ENCODE data around the gene MAFG. TPM values are rescaled to one million over a fixed set of nuclear protein-coding genes. Genes with fewer than 3 reads are reported as not detected.
A peak's percentile ranks its signal among the peaks of the same experiment; 100 is the strongest.

Gene MAFG
- total and polyA plus RNA-seq, 8 donors, result 2.3 to 30.4 (median 11.2) TPM

- 94 to 96% (median 95%) methylated on average over 20 to 24 of the region's 24 CpGs for WGBS, 5 donors
- H3K27me3 ChIP-seq, result peaks cover 0 to 25% (median 17%) of the 10 kb centered on the region in 3 donors
- H3K4me1 ChIP-seq, result peaks cover 13 to 33% (median 23%) of the 10 kb centered on the region in 4 donors
- no peak overlapping the region for H3K27ac ChIP-seq
- TF ChIP-seq POLR2AphosphoS5 (IDR thresholded peaks at IDR 0.05) (no peak), CTCF (IDR thresholded peaks at IDR 0.05) (no peak), POLR2A (IDR thresholded peaks at IDR 0.05) (no peak), EP300 (IDR thresholded peaks at IDR 0.05) (no peak)
- no peak overlapping the region for H3K4me3 ChIP-seq
- peaks cover 39 to 76% (median 71%) of the 10 kb centered on the region in 4 donors for H3K36me3 ChIP-seq
- no peaks in the 10 kb centered on the region for H3K9me3 ChIP-seq
- intact Hi-C loops (cut with DNase I; ENCODE audit: low total_unique reads), result no loop called here
- no peak for DNase-seq
These were observed 23.5 kb downstream of the MAFG start for GRCh38 chr17:81903896-81904599.

- H3K4me3 ChIP-seq, result no peak overlapping the region
- H3K36me3 ChIP-seq, result peaks cover 40 to 76% (median 71%) of the 10 kb centered on the region in 4 donors
- H3K9me3 ChIP-seq, result no peaks in the 10 kb centered on the region
- TF ChIP-seq CTCF (IDR thresholded peaks at IDR 0.05), result no peak
- TF ChIP-seq POLR2AphosphoS5 (IDR thresholded peaks at IDR 0.05), result no peak
- no peak for TF ChIP-seq POLR2A (IDR thresholded peaks at IDR 0.05)
- no peak for TF ChIP-seq EP300 (IDR thresholded peaks at IDR 0.05)
- 90 to 94% (median 91%) methylated on average over 5 to 10 of the region's 10 CpGs for WGBS, 5 donors
- H3K27me3 ChIP-seq, result peaks cover 0 to 25% (median 17%) of the 10 kb centered on the region in 3 donors
- no peak overlapping the region for H3K27ac ChIP-seq
- no peak for DNase-seq
- peaks cover 13 to 27% (median 20%) of the 10 kb centered on the region in 4 donors for H3K4me1 ChIP-seq
- intact Hi-C loops (cut with DNase I; ENCODE audit: low total_unique reads), result no loop called here
These were observed 24.1 kb downstream of the MAFG start for GRCh38 chr17:81903415-81903831.

DNA sequence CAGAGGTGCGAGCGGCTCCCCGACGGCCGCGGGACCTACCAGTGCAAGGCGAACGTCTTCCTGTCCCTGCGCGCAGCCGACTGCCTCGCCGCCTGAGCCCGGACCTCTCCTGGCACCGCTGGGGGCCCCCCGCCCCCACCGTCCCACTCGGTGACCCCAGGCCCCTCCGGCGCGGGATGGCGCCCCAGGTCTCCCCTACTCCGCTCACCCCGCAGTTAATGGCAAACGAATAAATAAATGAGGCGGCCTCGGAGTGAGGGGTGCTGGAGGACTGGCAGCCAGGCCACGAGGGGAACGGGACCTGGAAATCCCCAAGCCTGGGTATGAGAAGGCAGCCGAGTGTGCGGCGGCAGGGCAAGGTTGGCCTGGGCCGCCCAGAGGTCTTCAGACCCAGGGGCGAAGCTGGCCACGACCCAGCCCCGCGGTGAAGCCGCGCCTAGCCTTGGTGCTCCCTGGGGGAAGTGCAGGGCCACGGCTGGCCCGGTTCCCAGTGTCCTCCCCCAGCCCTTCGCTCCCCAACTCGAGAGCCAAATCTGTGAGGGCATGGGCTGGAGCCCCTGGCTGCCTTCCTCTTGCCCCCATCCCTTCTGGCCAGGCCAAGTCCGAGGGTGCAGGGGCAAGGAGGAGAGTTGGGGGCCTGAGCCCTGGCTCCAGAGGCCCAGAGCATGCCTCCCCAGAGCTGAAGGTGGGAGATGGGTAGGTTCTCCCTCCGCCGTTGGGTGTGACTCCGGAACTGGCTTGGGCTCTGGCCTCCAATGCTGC, 24.7 kb downstream of the MAFG start:
- intact Hi-C loops (cut with DNase I; ENCODE audit: low total_unique reads), result no loop called here
- TF ChIP-seq POLR2AphosphoS5 (IDR thresholded peaks at IDR 0.05) (no peak), POLR2A (IDR thresholded peaks at IDR 0.05) (no peak), CTCF (IDR thresholded peaks at IDR 0.05) (no peak), EP300 (IDR thresholded peaks at IDR 0.05) (no peak)
- 23 to 55% (median 28%) methylated on average over 8 to 47 of the region's 47 CpGs for WGBS, 5 donors
- DNase-seq, result no peak
- peaks cover 34 to 76% (median 71%) of the 10 kb centered on the region in 4 donors for H3K36me3 ChIP-seq
- H3K4me1 ChIP-seq, result peaks cover 13 to 26% (median 19%) of the 10 kb centered on the region in 4 donors
- H3K4me3 ChIP-seq, result peak overlapping the region; percentile 39 to 49 (median 43)
- peaks cover 0 to 25% (median 17%) of the 10 kb centered on the region in 3 donors for H3K27me3 ChIP-seq
- H3K27ac ChIP-seq, result peak overlapping the region in 1 of 5 donors; percentile 1
- H3K9me3 ChIP-seq, result no peaks in the 10 kb centered on the region

DNA sequence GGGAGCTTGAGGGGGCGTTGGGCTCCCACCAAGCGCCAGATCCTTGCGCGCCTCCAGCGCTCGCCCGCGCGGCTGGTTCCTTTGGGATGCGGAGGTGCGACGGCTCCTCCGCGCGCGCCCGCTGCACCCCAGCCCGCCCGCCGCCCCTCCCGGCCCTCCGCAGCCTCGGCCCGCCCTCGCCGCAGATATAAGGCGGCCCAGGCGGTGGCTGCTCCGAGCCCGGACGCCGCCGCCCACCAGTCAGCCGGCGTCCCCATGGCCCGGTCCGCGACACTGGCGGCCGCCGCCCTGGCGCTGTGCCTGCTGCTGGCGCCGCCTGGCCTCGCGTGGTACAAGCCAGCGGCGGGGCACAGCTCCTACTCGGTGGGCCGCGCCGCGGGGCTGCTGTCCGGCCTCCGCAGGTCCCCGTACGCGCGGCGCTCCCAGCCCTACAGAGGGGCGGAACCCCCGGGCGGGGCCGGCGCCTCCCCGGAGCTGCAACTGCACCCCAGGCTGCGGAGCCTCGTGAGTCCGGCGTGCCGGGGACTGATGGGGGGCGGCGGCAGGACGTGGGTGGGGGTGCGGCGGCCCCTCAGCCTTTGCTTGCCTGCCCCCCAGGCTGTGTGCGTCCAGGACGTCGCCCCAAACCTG, 25.4 kb downstream of the MAFG start, which contains the start of gene NPB:
Gene NPB (plus strand): TSS at position 216 of the 630 bp plus-strand sequence. CDS start 40 bp downstream, at position 256.
- Histone ChIP-seq H3K9me3 (no peaks in the 10 kb centered on the region), H3K4me3 (peak within 1 kb of the TSS; percentile 39 to 49 (median 43)), H3K36me3 (peaks cover 32 to 76% (median 71%) of the 10 kb centered on the region in 4 donors), H3K27me3 (peaks cover 0 to 25% (median 17%) of the 10 kb centered on the region in 3 donors), H3K4me1 (peaks cover 13 to 20% (median 19%) of the 10 kb centered on the region in 4 donors), H3K27ac (peak within 1 kb of the TSS in 1 of 5 donors; percentile 1)
- no peak for TF ChIP-seq EP300 (IDR thresholded peaks at IDR 0.05)
- no peak for TF ChIP-seq POLR2A (IDR thresholded peaks at IDR 0.05)
- no peak for TF ChIP-seq CTCF (IDR thresholded peaks at IDR 0.05)
- no peak for TF ChIP-seq POLR2AphosphoS5 (IDR thresholded peaks at IDR 0.05)
- intact Hi-C loops (cut with DNase I; ENCODE audit: low total_unique reads), result no loop called here
- peak; percentile 49 to 77 for DNase-seq
- WGBS, 5 donors, result 0 to 1% (median 0%) methylated on average over 3 to 79 of the region's 79 CpGs
